T-cell (primary cell): Measurements from ENCODE around the gene DMRTA2. TPM values are rescaled to one million over a fixed set of nuclear protein-coding genes. Genes with fewer than 3 reads are reported as not detected.

Experiments used
- ATAC-seq, 4 experiments: fragments of 200-7000 bp in 3 of 4; fragments of 150-1000 bp in 1 of 4; cut with Tn5 transposase; replicated peaks in 1 of 4; 1 replicate in 3 of 4; 2 replicates in 1 of 4; pipeline ENCODE4 v1.10.0; 2021; ENCODE audit warnings: moderate library complexity in 3 of 4, mild to moderate bottlenecking in 2 of 4, moderate number of reproducible peaks in 1 of 4
- CTCF ChIA-PET, 2 donors: fragments of 300-600 bp; sonication (Branson Sonifier 250); formaldehyde crosslinking; loops; one replicate each; lab custom pipeline; 2022; ENCODE audit warnings: antibody characterized with exemption in 2 of 2; lab: Charles Lee
- POLR2A ChIA-PET, 2 donors: fragments of 300-600 bp; sonication (Branson Sonifier 250); formaldehyde crosslinking; loops; one replicate each; lab custom pipeline; 2022; ENCODE audit warnings: antibody characterized with exemption in 2 of 2; lab: Charles Lee
- DNase-seq, 35 experiments: peaks; one replicate each; pipeline versions ENCODE4 v3.0.0 to v3.0.0-alpha.2; 2013 to 2023
- H3K27ac ChIP-seq: one replicate; pipeline ENCODE4 v1.5.1; 2013; ENCODE audit warnings: low read length
- H3K27me3 ChIP-seq, 2 experiments: replicated peaks in 1 of 2; 1 replicate in 1 of 2; 2 replicates in 1 of 2; pipeline versions ENCODE4 v1.6.1 to v1.7.0; 2013; ENCODE audit warnings: low read length in 1 of 2, mixed read lengths in 1 of 2; ENCODE audit not compliant: control insufficient read depth in 2 of 2, insufficient read depth in 2 of 2; ENCODE audit errors: extremely low read depth in 1 of 2
- H3K36me3 ChIP-seq, 2 donors: 1 replicate in 1 of 2; 2 replicates in 1 of 2; pipeline versions ENCODE4 v1.6.1 to v1.7.0; 2013; ENCODE audit warnings: low read length in 1 of 2; ENCODE audit not compliant: control insufficient read depth in 2 of 2, insufficient read depth in 1 of 2; ENCODE audit errors: extremely low read depth in 1 of 2
- H3K4me1 ChIP-seq, 2 experiments: 1 replicate in 1 of 2; 2 replicates in 1 of 2; pipeline versions ENCODE4 v1.6.1 to v1.7.0; 2013; ENCODE audit warnings: low read length in 2 of 2, mixed read lengths in 1 of 2; ENCODE audit not compliant: insufficient read depth in 2 of 2, control insufficient read depth in 1 of 2; ENCODE audit errors: extremely low read depth in 1 of 2
- H3K4me3 ChIP-seq, 2 donors: 1 replicate in 1 of 2; 2 replicates in 1 of 2; pipeline versions ENCODE4 v1.5.1 to v1.7.0; 2013; ENCODE audit warnings: mild to moderate bottlenecking in 2 of 2, low read length in 1 of 2, moderate library complexity in 1 of 2; ENCODE audit not compliant: control insufficient read depth in 1 of 2; ENCODE audit errors: extremely low read depth in 1 of 2
- H3K9me3 ChIP-seq: 2 replicates; pipeline ENCODE4 v1.7.0; 2013
- H3K27ac Mint-ChIP-seq, 2 donors: one replicate each; pipeline ENCODE4 v1.8.0; 2020 to 2021; ENCODE audit warnings: mild to moderate bottlenecking in 2 of 2, mixed read lengths in 2 of 2
- H3K27me3 Mint-ChIP-seq, 2 donors: one replicate each; pipeline ENCODE4 v1.8.0; 2021 to 2022; ENCODE audit warnings: mixed read lengths in 2 of 2
- H3K36me3 Mint-ChIP-seq: one replicate; pipeline ENCODE4 v1.8.0; 2021; ENCODE audit warnings: mixed read lengths
- H3K4me1 Mint-ChIP-seq, 3 donors: one replicate each; pipeline ENCODE4 v1.8.0; 2020 to 2022; ENCODE audit warnings: mixed read lengths in 3 of 3, mild to moderate bottlenecking in 1 of 3
- H3K4me3 Mint-ChIP-seq, 3 donors: one replicate each; pipeline ENCODE4 v1.8.0; 2020 to 2022; ENCODE audit warnings: mild to moderate bottlenecking in 3 of 3, mixed read lengths in 3 of 3, moderate library complexity in 3 of 3
- H3K9me3 Mint-ChIP-seq, 3 donors: one replicate each; pipeline ENCODE4 v1.8.0; 2020 to 2022; ENCODE audit warnings: mixed read lengths in 3 of 3
- WGBS: methylation state at CpG from one replicate; pipeline ENCODE4 v1.1.5; 2013; ENCODE audit warnings: missing lambda C conversion rate; ENCODE audit not compliant: insufficient coverage; 5-methylcytosine and 5-hydroxymethylcytosine counted together
- total RNA-seq, 35 experiments: library from RNA in 6 of 35; stranded (reverse) in 6 of 35; fragments of 120-200 nt in 1 of 35; gene quantifications; one replicate each; pipeline versions ENCODE4 v1.2.1 to v1.2.4 and lab custom pipeline; 2013 to 2026

DMRTA2 gene
- total RNA-seq, 5 donors from 2014 or later (not counting 1 experiment from before 2014, with no cell fraction given): not detected

DNA sequence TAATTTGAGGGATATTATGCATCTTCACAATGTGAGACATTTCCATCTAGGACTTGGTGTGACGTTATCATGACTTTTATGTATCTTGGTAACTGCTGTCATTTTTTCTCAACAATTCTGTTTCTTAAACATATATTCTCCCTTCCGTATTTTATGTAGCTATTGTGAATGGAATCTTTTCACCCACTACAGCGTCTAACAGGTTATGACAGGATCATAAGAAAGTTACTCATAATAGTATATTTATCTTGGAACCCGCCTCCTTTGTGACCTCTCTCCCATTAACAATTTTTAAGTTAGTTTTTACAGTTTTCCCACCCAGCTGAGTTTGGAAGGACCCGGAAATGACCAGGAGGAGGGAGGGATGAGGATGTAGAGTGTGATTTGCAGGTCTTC is 6.8 kb upstream of the DMRTA2 start:
- CTCF ChIA-PET: no interaction called here

DNA sequence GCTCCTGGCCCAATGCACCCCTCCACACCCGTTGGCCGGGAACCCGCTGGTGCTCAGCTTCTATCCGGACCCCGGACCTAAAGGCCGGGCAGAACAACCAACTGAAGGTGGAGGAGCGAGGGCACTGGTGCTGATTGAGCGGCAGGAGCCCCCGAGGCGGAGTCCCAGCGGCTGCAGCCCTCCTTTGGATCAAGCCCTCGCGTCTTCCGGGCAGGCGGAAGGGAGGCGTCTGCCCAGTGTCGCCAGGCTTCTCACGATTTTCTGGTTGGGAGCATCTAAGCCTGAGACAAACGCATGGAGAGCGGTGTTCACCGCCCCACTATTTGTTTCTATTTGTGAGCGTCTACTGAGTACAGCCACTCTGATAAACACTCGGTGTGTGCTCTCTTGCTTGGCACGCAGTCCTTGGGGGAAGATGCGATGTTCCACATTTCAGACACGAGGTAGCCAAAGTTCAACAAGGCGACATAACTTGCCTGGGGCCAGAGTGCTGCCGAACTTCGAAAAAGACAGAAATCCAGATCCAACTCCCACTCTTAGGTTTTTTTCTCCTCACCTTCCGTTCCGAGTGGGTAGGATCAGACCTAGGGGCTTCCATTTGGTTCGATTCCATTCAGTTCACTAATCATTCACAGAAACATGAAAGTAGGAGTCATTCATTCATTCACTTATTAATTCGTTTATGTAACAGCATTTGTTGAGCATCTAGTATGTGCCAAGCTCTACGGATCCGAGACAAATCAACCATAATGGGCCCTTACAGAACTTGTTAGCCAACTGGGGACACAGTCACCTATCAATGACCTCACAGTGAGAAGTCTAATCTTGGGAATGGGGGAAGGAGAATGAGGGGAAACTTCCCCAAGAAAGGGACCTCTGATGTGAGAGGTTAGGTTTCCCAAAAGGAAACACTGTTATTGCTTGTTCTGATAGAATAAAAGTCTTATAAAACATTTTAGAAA is 4.9 kb upstream of the DMRTA2 start:
- POLR2A ChIA-PET: no interaction called here
- WGBS: 13% methylated on average over 29 of the region's 35 CpGs
- H3K4me3 Mint-ChIP-seq: peak overlapping the region in 1 of 3 donors; percentile 9
- H3K27ac ChIP-seq: no peak overlapping the region
- ATAC-seq (no peak), DNase-seq (no peak)
- H3K27me3 Mint-ChIP-seq: peaks cover 72 to 86% of the 10 kb centered on the region in 2 donors
- H3K27me3 ChIP-seq: peaks cover 29 to 77% of the 10 kb centered on the region in 2 experiments
- no peaks in the 10 kb centered on the region for H3K9me3 Mint-ChIP-seq
- H3K4me1 Mint-ChIP-seq: peaks cover 27 to 43% (median 39%) of the 10 kb centered on the region in 3 donors
- no peaks in the 10 kb centered on the region for H3K36me3 ChIP-seq
- no peaks in the 10 kb centered on the region for H3K36me3 Mint-ChIP-seq
- H3K27ac Mint-ChIP-seq: no peak overlapping the region
- H3K4me1 ChIP-seq: peaks cover 7 to 36% of the 10 kb centered on the region in 2 experiments
- CTCF ChIA-PET: no interaction called here
- H3K9me3 ChIP-seq: no peaks in the 10 kb centered on the region
- no peak overlapping the region for H3K4me3 ChIP-seq

More for the DNA sequence above, 6.8 kb upstream of the DMRTA2 start:
- H3K27ac Mint-ChIP-seq: no peak overlapping the region
- no peak overlapping the region for H3K4me3 ChIP-seq
- no CpG with 5 or more reads among the region's 5 CpGs for WGBS
- ATAC-seq: no peak
- peaks cover 30 to 59% of the 10 kb centered on the region in 2 experiments for H3K27me3 ChIP-seq
- H3K9me3 ChIP-seq: no peaks in the 10 kb centered on the region
- no peak overlapping the region for H3K27ac ChIP-seq
- H3K36me3 ChIP-seq: no peaks in the 10 kb centered on the region
- no peak for DNase-seq
- peaks cover 0 to 20% of the 10 kb centered on the region in 2 experiments for H3K4me1 ChIP-seq
- H3K4me1 Mint-ChIP-seq: peaks cover 10 to 29% (median 23%) of the 10 kb centered on the region in 3 donors
- peaks cover 60 to 68% of the 10 kb centered on the region in 2 donors for H3K27me3 Mint-ChIP-seq
- no peak overlapping the region for H3K4me3 Mint-ChIP-seq
- POLR2A ChIA-PET: no interaction called here
- no peaks in the 10 kb centered on the region for H3K36me3 Mint-ChIP-seq
- H3K9me3 Mint-ChIP-seq: no peaks in the 10 kb centered on the region

GRCh38 chr1:50427086-50427817 is 4.0 kb upstream of the DMRTA2 start:
- no peak overlapping the region for H3K4me3 ChIP-seq
- ATAC-seq (no peak), DNase-seq (no peak)
- CTCF ChIA-PET: no interaction called here
- H3K9me3 ChIP-seq: no peaks in the 10 kb centered on the region
- 14% methylated on average over 30 of the region's 44 CpGs for WGBS
- peaks cover 7 to 41% of the 10 kb centered on the region in 2 experiments for H3K4me1 ChIP-seq
- peak overlapping the region in 1 of 2 donors; percentile 46 for H3K27ac Mint-ChIP-seq
- no peaks in the 10 kb centered on the region for H3K9me3 Mint-ChIP-seq
- no peaks in the 10 kb centered on the region for H3K36me3 Mint-ChIP-seq
- H3K4me1 Mint-ChIP-seq: peaks cover 31 to 50% (median 48%) of the 10 kb centered on the region in 3 donors
- H3K27me3 Mint-ChIP-seq: peaks cover 78 to 88% of the 10 kb centered on the region in 2 donors
- peaks cover 26 to 82% of the 10 kb centered on the region in 2 experiments for H3K27me3 ChIP-seq
- H3K36me3 ChIP-seq: no peaks in the 10 kb centered on the region
- H3K27ac ChIP-seq: no peak overlapping the region
- peak overlapping the region in 2 of 3 donors; percentile 7 to 9 for H3K4me3 Mint-ChIP-seq
- POLR2A ChIA-PET: interaction anchor here in 1 of 2 donors (0.5 kb wide), 1 partner anchor 1551 kb away, joined by 3 read pairs; no protein-coding TSS in a partner anchor

DNA sequence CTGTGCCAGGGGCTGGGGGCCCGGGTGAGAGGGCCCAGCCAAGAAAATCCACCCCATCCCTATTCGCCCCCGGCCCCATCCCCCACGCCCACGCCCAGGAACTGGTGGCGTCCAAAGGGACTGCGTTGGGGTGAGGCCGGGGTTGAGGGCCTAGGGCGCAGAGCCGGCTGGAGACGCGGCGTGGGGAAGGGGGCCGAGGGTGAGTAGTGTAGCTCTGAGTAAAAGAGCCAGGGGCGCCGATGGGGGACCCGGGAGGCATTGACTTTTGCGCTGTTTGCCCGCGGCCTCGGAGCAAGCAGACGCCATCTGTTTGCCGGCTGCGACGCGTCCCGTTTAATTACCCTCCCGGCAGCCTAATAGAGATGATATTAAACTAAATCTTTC is 3.5 kb upstream of the DMRTA2 start:
- peaks cover 7 to 41% of the 10 kb centered on the region in 2 experiments for H3K4me1 ChIP-seq
- no peaks in the 10 kb centered on the region for H3K36me3 ChIP-seq
- peaks cover 78 to 88% of the 10 kb centered on the region in 2 donors for H3K27me3 Mint-ChIP-seq
- no peaks in the 10 kb centered on the region for H3K9me3 Mint-ChIP-seq
- CTCF ChIA-PET: interaction anchor here in 1 of 2 donors (0.6 kb wide), 1 partner anchor 50 kb away, joined by 3 read pairs; no protein-coding TSS in a partner anchor
- H3K9me3 ChIP-seq: no peaks in the 10 kb centered on the region
- peaks cover 26 to 82% of the 10 kb centered on the region in 2 experiments for H3K27me3 ChIP-seq
- no peak overlapping the region for H3K4me3 ChIP-seq
- no peak overlapping the region for H3K27ac Mint-ChIP-seq
- H3K36me3 Mint-ChIP-seq: no peaks in the 10 kb centered on the region
- no peak overlapping the region for H3K27ac ChIP-seq
- WGBS: 0% methylated on average over 4 of the region's 28 CpGs
- no peak for ATAC-seq
- peak overlapping the region in 1 of 3 donors; percentile 30 for H3K4me3 Mint-ChIP-seq
- H3K4me1 Mint-ChIP-seq: peaks cover 37 to 56% (median 53%) of the 10 kb centered on the region in 3 donors
- no peak for DNase-seq
- POLR2A ChIA-PET: interaction anchor here in 1 of 2 donors (0.5 kb wide), 1 partner anchor 1551 kb away, joined by 3 read pairs; no protein-coding TSS in a partner anchor

DNA sequence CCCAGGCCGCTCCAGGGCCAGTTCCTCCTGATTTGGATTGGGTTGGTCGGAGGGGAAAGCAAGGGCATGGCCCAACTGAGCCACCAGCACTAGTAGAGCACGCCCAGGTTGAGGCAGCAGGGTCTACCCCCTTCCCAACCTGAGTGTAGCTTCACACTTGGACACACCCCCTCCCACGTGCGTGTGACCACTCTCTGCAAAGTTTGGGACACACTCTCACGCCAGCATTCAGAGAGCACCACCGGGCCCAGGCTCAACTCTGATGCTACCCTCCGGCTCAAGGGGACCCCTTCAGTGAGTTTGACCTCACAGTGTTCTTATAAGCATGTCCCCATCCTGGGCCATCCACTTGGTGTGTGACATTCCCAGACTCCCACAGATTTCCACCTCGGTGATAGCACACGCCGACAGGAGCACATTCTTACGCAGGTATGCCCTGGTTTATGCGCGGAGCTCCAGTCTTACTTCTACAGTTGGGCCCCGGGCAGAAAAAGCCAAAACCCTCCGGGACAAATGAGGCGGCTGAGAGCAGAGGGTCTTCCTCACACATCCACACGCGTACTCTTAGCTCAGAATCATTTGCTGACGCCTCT is 3.0 kb upstream of the DMRTA2 start:
- H3K4me1 Mint-ChIP-seq: peaks cover 40 to 59% (median 56%) of the 10 kb centered on the region in 3 donors
- POLR2A ChIA-PET: no interaction called here
- no peak for DNase-seq
- no peak overlapping the region for H3K27ac ChIP-seq
- no peaks in the 10 kb centered on the region for H3K36me3 ChIP-seq
- H3K27ac Mint-ChIP-seq: no peak overlapping the region
- H3K27me3 Mint-ChIP-seq: peaks cover 78 to 86% of the 10 kb centered on the region in 2 donors
- H3K4me1 ChIP-seq: peaks cover 9 to 41% of the 10 kb centered on the region in 2 experiments
- no peaks in the 10 kb centered on the region for H3K36me3 Mint-ChIP-seq
- no peaks in the 10 kb centered on the region for H3K9me3 Mint-ChIP-seq
- ATAC-seq: no peak
- CTCF ChIA-PET: interaction anchor here in 1 of 2 donors (0.6 kb wide), 1 partner anchor 50 kb away, joined by 3 read pairs; no protein-coding TSS in a partner anchor
- no peaks in the 10 kb centered on the region for H3K9me3 ChIP-seq
- H3K4me3 ChIP-seq: no peak overlapping the region
- peaks cover 21 to 81% of the 10 kb centered on the region in 2 experiments for H3K27me3 ChIP-seq
- 13% methylated on average over 18 of the region's 20 CpGs for WGBS
- peak overlapping the region in 1 of 3 donors; percentile 30 for H3K4me3 Mint-ChIP-seq
